Activated T-helper 2 cell treated with anti-CD3 and anti-CD28 coated beads, Interferon-gamma antibody, Interleukin-2, Interleukin-4, amounts not matched to agents 10 μg/mL and 5 μg/mL and 100 μg/mL, durations not matched to agents 14 hours and 24 hours and 36 hours (primary cell): ENCODE data around the gene MYO15B. TPM values are rescaled to one million over a fixed set of nuclear protein-coding genes. Genes with fewer than 3 reads are reported as not detected.
"Not testable (repeated sequence)": the region's sequence is repeated elsewhere in the genome, so short reads cannot be mapped to it uniquely, and the experiment has no call there.

Experiments
- DNase-seq: peaks from one replicate; pipeline ENCODE4 v3.0.0; 2021; ENCODE audit warnings: low spot score
- H3K27ac Mint-ChIP-seq: one replicate; pipeline ENCODE4 v1.8.0; 2021; ENCODE audit warnings: mixed read lengths
- H3K27me3 Mint-ChIP-seq: one replicate; pipeline ENCODE4 v1.8.0; 2021; ENCODE audit warnings: low read depth, mixed read lengths
- H3K36me3 Mint-ChIP-seq: one replicate; pipeline ENCODE4 v1.8.0; 2021; ENCODE audit warnings: low read depth, mixed read lengths
- H3K4me1 Mint-ChIP-seq: one replicate; pipeline ENCODE4 v1.8.0; 2021; ENCODE audit warnings: low read depth, mixed read lengths
- H3K4me3 Mint-ChIP-seq: one replicate; pipeline ENCODE4 v1.8.0; 2021; ENCODE audit warnings: low read depth, mild to moderate bottlenecking, moderate library complexity, mixed read lengths
- H3K9me3 Mint-ChIP-seq: one replicate; pipeline ENCODE4 v1.8.0; 2021; ENCODE audit warnings: mixed read lengths
- intact Hi-C: fragments of 100-400 bp; cut with micrococcal nuclease; formaldehyde crosslinking; loops from one replicate; pipeline ENCODE4 v1.15.1; 2023
- total RNA-seq: library from RNA; stranded (reverse); gene quantifications from 2 replicates; pipeline ENCODE4 v1.2.3, GENCODE V29; 2022

The MYO15B gene
- total RNA-seq, 1 donor from 2014 or later: 33.9 TPM

DNA sequence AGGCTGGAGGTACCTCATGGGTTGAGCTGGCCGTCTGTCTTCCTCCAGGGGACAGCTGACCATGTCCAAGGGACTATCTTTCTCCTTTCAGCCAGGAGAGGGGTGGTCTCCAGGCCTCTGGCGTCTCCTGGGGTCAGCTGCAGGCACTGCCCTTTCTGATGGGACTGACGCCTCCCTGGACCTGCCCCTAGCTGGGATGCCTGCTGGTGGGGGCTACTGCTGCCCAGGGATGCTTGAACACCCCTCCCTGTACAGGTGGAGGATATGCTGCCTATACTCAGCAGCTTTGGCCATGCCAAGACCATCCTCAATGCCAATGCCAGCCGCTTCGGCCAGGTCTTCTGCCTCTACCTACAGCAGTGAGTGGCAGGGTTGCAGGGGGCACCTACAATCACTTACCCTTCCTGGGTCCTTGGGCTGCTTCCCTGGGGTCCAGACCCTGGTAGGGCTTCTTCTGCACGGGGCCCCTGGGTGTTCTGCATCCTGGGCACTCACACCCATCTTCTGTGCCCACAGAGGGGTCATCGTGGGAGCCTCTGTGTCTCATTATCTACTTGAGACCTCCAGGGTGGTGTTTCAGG is 4.2 kb downstream of the MYO15B start:
- H3K27ac Mint-ChIP-seq: no peak overlapping the region
- peaks cover 6% of the 10 kb centered on the region for H3K27me3 Mint-ChIP-seq
- peaks cover 2% of the 10 kb centered on the region for H3K4me1 Mint-ChIP-seq
- H3K4me3 Mint-ChIP-seq: no peak overlapping the region
- intact Hi-C loops: no loop called here
- H3K9me3 Mint-ChIP-seq: no peaks in the 10 kb centered on the region
- no peaks in the 10 kb centered on the region for H3K36me3 Mint-ChIP-seq
- no peak for DNase-seq

- Mint-ChIP-seq H3K4me1 (no peaks in the 10 kb centered on the region), H3K9me3 (no peaks in the 10 kb centered on the region), H3K27ac (no peak overlapping the region), H3K27me3 (no peaks in the 10 kb centered on the region), H3K36me3 (no peaks in the 10 kb centered on the region), H3K4me3 (no peak overlapping the region)
- DNase-seq: no peak
- intact Hi-C loops: no loop called here
These were observed 4.9 kb downstream of the MYO15B start for GRCh38 chr17:75592348-75593020.

GRCh38 chr17:75593430-75593829 is 5.8 kb downstream of the MYO15B start:
- H3K27me3 Mint-ChIP-seq, intact Hi-C loops: not testable (repeated sequence)

GRCh38 chr17:75594499-75595283 is 7.1 kb downstream of the MYO15B start:
- intact Hi-C loops: no loop called here
- H3K9me3 Mint-ChIP-seq: no peaks in the 10 kb centered on the region
- no peaks in the 10 kb centered on the region for H3K27me3 Mint-ChIP-seq
- no peak for DNase-seq
- no peaks in the 10 kb centered on the region for H3K36me3 Mint-ChIP-seq
- H3K4me3 Mint-ChIP-seq: no peak overlapping the region
- H3K27ac Mint-ChIP-seq: no peak overlapping the region
- H3K4me1 Mint-ChIP-seq: no peaks in the 10 kb centered on the region

More at GRCh38 chr17:75593430-75593829, 5.8 kb downstream of the MYO15B start:
- H3K9me3 Mint-ChIP-seq, DNase-seq, H3K27ac Mint-ChIP-seq, H3K36me3 Mint-ChIP-seq, H3K4me3 Mint-ChIP-seq, H3K4me1 Mint-ChIP-seq: not testable (repeated sequence)

GRCh38 chr17:75595284-75595919 is 7.8 kb downstream of the MYO15B start:
- no peaks in the 10 kb centered on the region for H3K36me3 Mint-ChIP-seq
- no peak for DNase-seq
- H3K4me3 Mint-ChIP-seq: no peak overlapping the region
- no peak overlapping the region for H3K27ac Mint-ChIP-seq
- H3K9me3 Mint-ChIP-seq: no peaks in the 10 kb centered on the region
- H3K27me3 Mint-ChIP-seq: no peaks in the 10 kb centered on the region
- intact Hi-C loops: no loop called here
- H3K4me1 Mint-ChIP-seq: no peaks in the 10 kb centered on the region

- Mint-ChIP-seq H3K4me3 (no peak overlapping the region), H3K27me3 (no peaks in the 10 kb centered on the region), H3K4me1 (no peaks in the 10 kb centered on the region), H3K9me3 (no peaks in the 10 kb centered on the region), H3K27ac (no peak overlapping the region), H3K36me3 (no peaks in the 10 kb centered on the region)
- DNase-seq: no peak
- intact Hi-C loops: no loop called here
These were observed 8.3 kb downstream of the MYO15B start for GRCh38 chr17:75595920-75596313.

DNA sequence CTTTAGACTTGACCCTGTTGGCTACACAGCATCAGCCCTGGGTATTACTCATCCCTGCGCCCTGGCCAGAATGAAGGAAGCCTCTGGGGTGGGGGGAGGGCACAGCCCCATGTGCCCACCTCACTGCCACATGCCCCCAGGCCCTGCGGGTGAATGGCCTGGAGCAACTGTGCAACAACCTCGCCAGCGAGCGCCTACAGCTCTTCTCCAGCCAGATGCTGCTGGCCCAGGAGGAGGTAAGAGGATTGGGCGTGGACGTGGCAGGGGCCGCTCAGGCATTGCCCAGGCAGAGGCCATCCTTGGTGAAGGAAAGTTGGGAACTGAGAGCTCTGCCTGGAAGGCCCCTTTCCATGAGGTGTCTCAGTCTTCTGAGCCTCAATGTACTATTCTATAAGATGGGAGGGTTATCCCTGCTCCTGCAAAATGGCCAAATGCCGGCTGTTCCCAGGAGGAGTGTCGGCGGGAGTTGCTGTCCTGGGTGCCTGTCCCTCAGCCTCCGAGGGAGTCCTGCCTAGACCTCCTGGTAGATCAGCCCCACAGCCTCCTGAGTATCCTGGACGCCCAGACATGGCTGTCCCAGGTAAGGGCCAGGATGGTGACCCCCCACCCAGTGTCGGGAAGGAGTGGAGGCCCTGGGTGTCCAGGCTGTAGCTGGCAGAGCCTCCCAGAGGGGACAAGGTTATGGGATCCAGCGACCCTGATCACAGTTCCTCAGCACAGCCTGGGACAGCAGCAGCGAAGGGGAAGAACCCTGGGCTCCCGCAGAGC is 8.9 kb downstream of the MYO15B start:
- intact Hi-C loops: no loop called here
- DNase-seq: no peak
- H3K27ac Mint-ChIP-seq: no peak overlapping the region
- no peaks in the 10 kb centered on the region for H3K9me3 Mint-ChIP-seq
- no peaks in the 10 kb centered on the region for H3K4me1 Mint-ChIP-seq
- no peaks in the 10 kb centered on the region for H3K36me3 Mint-ChIP-seq
- no peaks in the 10 kb centered on the region for H3K27me3 Mint-ChIP-seq
- H3K4me3 Mint-ChIP-seq: no peak overlapping the region

GRCh38 chr17:75601057-75601987 is 13.7 kb downstream of the MYO15B start:
- H3K4me1 Mint-ChIP-seq: no peaks in the 10 kb centered on the region
- no peak overlapping the region for H3K4me3 Mint-ChIP-seq
- intact Hi-C loops: no loop called here
- H3K27me3 Mint-ChIP-seq: no peaks in the 10 kb centered on the region
- H3K27ac Mint-ChIP-seq: no peak overlapping the region
- DNase-seq: peak; percentile 46
- no peaks in the 10 kb centered on the region for H3K9me3 Mint-ChIP-seq
- H3K36me3 Mint-ChIP-seq: no peaks in the 10 kb centered on the region

DNA sequence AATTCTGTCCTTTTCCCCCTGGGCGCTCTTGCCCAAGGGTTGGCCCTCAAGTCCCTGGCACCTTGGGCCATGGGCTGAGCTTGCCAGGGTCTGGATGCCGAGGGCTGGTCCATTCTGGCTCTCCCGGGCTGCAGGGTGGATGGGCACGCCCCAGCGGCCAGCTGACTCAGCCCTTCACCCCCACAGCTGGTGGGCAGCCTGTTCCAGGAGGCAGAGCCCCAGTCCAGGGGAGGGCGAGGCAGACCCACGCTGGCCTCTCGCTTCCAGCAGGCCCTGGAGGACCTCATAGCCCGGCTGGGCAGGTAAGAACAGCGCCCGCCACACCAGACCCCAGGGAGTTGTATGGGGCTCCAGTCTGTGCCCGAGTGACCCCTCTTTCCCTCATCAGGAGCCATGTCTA is 15.0 kb downstream of the MYO15B start:
- intact Hi-C loops: no loop called here

DNA sequence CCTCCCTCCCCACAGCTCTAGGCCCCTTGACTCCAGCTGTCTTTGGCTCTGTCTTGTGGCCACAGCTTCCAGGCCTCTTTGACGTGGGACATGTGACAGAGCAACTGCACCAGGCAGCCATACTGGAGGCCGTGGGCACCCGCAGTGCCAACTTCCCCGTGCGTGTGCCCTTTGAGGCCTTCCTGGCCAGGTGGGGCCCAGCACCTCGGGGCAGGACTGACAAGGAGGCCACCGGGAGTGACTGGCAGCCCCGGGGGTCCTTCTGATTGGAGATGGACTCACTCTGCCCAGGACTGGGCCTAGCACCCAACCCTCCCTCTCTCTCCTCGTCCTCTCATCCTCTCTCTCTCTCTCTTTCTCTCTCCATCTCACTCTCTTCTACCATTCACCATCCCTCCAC is 15.5 kb downstream of the MYO15B start:
- Mint-ChIP-seq H3K27ac (no peak overlapping the region), H3K9me3 (no peaks in the 10 kb centered on the region), H3K4me1 (no peaks in the 10 kb centered on the region), H3K36me3 (no peaks in the 10 kb centered on the region), H3K27me3 (no peaks in the 10 kb centered on the region), H3K4me3 (no peak overlapping the region)
- no peak for DNase-seq
- intact Hi-C loops: no loop called here

More for the DNA sequence above, 15.0 kb downstream of the MYO15B start:
- no peaks in the 10 kb centered on the region for H3K36me3 Mint-ChIP-seq
- no peaks in the 10 kb centered on the region for H3K9me3 Mint-ChIP-seq
- no peaks in the 10 kb centered on the region for H3K27me3 Mint-ChIP-seq
- H3K27ac Mint-ChIP-seq: no peak overlapping the region
- DNase-seq: no peak
- H3K4me1 Mint-ChIP-seq: no peaks in the 10 kb centered on the region
- no peak overlapping the region for H3K4me3 Mint-ChIP-seq

DNA sequence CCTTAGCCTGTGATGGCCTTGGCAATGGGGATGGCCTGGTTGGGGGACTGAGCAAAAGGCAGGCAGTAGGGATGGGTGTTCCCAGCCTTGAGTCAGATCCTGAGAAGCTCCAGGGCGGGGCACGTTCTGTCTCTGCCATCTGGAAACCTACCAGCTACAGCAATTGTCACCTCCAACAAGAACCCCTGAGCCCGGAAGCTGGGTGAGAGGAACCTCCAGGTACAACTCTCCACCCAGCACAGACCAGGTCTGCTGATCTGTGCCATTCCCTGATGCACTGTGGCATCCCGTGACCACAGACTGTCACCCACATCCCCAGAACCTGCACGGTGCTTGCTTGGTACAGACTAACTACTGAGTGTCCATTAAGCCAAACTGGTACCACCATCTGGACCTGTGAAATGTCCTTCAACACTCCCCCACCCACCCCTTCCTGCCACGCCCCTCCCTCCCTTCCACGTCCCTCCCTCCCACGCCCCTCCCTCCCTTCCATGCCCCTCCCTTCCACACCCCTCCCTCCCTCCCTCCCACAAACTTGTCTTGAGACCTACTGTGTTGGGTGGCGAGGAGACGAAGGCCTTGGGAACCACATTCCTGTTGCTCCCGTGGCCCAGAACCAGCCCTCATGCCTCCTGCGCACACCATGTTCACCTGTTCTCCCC is 16.6 kb downstream of the MYO15B start:
- no peaks in the 10 kb centered on the region for H3K36me3 Mint-ChIP-seq
- intact Hi-C loops: no loop called here
- H3K4me3 Mint-ChIP-seq: no peak overlapping the region
- H3K4me1 Mint-ChIP-seq: no peaks in the 10 kb centered on the region
- H3K27ac Mint-ChIP-seq: no peak overlapping the region
- H3K27me3 Mint-ChIP-seq: no peaks in the 10 kb centered on the region
- no peak for DNase-seq
- H3K9me3 Mint-ChIP-seq: no peaks in the 10 kb centered on the region
